Gastroesophageal sphincter (tissue), 3 donors: ENCODE measurements around the gene PTPRZ1.

Experiments used
- CTCF ChIP-seq, 4 experiments: fragments of 200-600 bp in 2 of 4; fragments of 450-650 bp in 2 of 4; sonication (generic) in 1 of 4; IDR thresholded peaks; one replicate each; pipeline ENCODE4 v1.5.1; 2017 to 2019; ENCODE audit warnings: antibody characterized with exemption in 4 of 4, mild to moderate bottlenecking in 2 of 4, moderate library complexity in 2 of 4
- EP300 ChIP-seq: sonication (generic); formaldehyde crosslinking; IDR thresholded peaks from one replicate; pipeline ENCODE4 v1.6.1; 2017; ENCODE audit warnings: antibody characterized with exemption, mild to moderate bottlenecking

- no peak for TF ChIP-seq CTCF (IDR thresholded peaks at IDR 0.05)
- TF ChIP-seq EP300, result no peak
Measured at GRCh38 chr7:122094549-122094948, 221.6 kb downstream of the PTPRZ1 start.
